ENCODE results near the gene ATF1.

DNA sequence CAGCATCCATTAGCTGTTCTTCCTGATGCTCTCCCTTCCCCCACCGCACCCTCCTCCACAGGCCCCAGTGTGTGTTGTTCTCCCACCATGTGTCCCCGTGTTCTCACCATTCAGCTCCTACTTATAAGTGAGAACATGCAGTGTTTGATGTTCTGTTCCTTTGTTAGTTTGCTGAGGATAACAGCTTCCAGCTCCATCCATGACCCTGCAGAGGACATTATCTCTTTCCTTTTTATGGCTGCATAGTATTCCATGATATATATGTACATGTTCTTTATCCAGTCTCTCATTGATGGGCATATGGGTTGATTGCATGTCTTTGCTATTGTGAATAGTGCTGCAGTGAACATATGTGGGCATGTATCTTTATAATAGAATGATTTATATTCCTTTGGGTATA lies 9.0 kb downstream of the ATF1 start:
- TF ChIP-seq, protein P1, sequence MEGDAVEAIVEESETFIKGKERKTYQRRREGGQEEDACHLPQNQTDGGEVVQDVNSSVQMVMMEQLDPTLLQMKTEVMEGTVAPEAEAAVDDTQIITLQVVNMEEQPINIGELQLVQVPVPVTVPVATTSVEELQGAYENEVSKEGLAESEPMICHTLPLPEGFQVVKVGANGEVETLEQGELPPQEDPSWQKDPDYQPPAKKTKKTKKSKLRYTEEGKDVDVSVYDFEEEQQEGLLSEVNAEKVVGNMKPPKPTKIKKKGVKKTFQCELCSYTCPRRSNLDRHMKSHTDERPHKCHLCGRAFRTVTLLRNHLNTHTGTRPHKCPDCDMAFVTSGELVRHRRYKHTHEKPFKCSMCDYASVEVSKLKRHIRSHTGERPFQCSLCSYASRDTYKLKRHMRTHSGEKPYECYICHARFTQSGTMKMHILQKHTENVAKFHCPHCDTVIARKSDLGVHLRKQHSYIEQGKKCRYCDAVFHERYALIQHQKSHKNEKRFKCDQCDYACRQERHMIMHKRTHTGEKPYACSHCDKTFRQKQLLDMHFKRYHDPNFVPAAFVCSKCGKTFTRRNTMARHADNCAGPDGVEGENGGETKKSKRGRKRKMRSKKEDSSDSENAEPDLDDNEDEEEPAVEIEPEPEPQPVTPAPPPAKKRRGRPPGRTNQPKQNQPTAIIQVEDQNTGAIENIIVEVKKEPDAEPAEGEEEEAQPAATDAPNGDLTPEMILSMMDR (IDR thresholded peaks at IDR 0.05): no peak
- TF ChIP-seq POLR2A (IDR thresholded peaks at IDR 0.05) (no peak), POLR2AphosphoS5 (IDR thresholded peaks at IDR 0.05) (no peak), EP300 (IDR thresholded peaks at IDR 0.05) (no peak)

All from gastroesophageal sphincter (tissue), 3 donors.